T-helper 1 cell (primary cell): Measurements from ENCODE around the gene PIGBOS1.
"Not testable (repeated sequence)": the region's sequence is repeated elsewhere in the genome, so short reads cannot be mapped to it uniquely, and the experiment has no call there.

Source experiments
- DNase-seq, 5 donors: peaks; one replicate each; pipeline ENCODE4 v3.0.0-alpha.2; 2012 to 2020
- total RNA-seq, 4 donors: gene quantifications; one replicate each; lab custom pipeline; 2026; lab: John Stamatoyannopoulos, UW

PIGBOS1 gene
- total RNA-seq, result 3.2 to 5.2 (median 5.0) reads per million in 4 donors

- DNase-seq, result peak; percentile 49 to 89 (median 63)
Measured at GRCh38 chr15:55318588-55319494, at the start of gene PIGBOS1, which contains the start of gene PIGB. PIGBOS1 (minus strand) TSS chr15:55319123; CDS start chr15:55317792, 1,331 bp downstream. PIGB (plus strand) TSS chr15:55319222; CDS start chr15:55319251, 29 bp downstream.

DNA sequence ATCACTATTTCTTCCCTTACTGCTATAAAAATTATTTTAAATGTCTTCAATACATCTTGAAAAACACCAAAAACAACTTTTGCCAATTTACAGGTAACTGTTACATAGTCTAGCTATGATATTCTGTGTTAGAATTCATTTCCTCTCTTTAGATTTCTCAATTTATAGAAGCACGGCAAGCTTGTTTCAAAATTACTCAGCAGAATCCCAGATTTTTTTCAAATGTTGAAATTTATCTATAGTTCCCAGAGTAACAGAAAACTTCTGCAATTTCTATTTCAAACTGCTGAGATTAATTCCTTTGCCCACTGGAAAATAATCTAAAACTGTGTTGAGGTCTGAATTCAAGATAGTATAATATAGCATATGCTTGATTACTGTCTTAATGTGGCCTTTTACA, 48.1 kb upstream of the PIGBOS1 start:
- DNase-seq, result no peak

DNA sequence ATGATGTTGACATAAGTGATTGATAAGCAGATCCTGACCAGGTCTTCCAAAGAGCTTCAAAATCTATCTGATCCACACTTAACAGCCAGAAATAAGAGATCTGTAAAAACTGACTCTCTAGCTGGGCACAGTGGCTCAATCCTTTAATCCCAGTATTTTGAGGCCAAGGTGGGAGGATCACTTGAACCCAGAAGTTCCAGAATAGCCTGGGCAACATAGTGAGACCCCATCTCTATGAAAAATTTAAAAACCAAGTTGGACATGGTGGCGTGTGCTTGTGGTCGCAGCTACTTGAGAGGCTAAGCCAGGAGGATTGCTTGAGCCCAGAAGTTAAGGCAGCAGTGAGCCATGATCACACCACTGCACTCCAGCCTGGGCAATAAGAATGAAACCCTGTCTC, 43.7 kb upstream of the PIGBOS1 start:
- DNase-seq, result no peak

DNA sequence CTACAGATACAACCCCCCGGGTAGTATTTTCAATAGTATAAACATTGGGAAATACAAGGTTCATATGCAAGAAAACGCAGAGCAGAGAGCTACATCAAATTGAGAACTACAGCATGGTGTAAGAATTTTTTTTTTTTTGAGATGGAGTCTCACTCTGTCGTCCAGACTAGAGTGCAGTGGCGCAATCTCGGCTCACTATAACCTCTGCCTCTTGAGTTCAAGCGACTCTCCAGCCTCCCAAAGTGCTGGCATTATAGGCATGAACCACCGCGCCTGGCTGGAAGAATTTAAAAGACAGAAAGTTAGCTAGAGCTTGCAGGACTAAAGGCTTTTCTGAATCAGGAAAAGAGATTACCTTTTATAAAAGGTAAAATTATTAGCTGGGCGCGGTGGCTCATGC, 42.1 kb upstream of the PIGBOS1 start:
- DNase-seq, result no peak

DNA sequence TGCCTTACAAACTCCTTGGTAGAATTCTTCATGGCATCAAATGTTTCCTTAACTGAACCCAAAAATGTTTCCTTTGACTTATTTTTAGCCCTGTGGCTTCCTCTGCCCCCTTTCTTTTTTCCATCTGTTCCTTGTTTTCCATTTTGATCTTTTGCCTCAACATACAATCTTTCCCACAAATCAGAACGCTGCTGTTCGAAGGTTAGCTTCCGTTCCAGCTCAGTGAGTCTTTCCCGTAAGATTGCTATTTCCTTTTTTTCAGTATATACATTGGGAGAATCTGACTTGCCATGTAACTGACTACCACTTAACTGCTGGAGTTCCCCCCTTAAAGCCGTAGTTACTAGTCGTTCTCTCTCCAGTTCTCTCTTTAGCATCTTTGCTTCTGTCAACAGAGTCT, 41.3 kb upstream of the PIGBOS1 start:
- DNase-seq, result no peak

GRCh38 chr15:55358471-55358870, 39.5 kb upstream of the PIGBOS1 start:
- no peak for DNase-seq

- DNase-seq, result no peak
Measured at GRCh38 chr15:55357774-55358173, 38.9 kb upstream of the PIGBOS1 start.

- no peak for DNase-seq
Measured at GRCh38 chr15:55356985-55357585, 38.2 kb upstream of the PIGBOS1 start.

GRCh38 chr15:55353025-55353424, 34.1 kb upstream of the PIGBOS1 start:
- DNase-seq, result no peak

DNA sequence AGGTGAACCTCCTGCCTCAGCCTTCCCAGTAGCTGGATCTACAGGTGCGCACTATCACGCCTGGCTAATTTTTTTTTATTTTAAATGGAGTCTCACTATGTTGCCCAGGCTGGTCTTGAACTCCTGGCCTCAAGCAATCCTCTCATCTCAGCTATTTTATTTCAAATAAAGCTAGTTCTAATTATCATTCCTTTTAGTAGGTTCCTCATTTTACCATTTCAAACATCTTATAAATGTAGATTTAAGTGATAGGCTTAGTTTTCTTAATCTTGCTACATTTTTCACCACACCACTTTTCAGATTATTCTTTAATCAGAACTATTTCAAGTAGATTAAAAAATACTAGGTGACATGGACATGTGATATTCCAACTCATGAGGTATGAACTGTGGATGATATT, 30.4 kb upstream of the PIGBOS1 start:
- no peak for DNase-seq

GRCh38 chr15:55348281-55348778, 29.4 kb upstream of the PIGBOS1 start:
- no peak for DNase-seq

DNA sequence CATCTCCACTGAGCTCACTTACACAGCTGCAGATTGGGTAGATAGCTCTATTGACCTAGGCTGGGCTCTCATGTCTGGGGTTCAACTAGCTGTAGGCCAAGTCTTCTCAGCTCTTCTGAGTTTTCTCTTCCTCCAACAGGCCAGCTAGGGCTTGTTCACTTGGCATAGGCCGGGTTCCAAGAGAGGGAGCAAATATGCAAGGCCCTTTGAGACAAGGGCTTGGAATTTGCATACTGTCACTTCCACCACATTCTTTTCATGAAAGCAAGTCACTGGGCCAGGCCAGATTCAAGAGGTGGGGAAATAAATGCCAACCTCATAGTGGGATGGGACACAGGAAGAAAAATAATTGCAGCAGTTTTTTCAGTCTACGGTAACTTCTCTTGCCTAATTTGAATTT, 25.3 kb upstream of the PIGBOS1 start:
- DNase-seq, result no peak

DNA sequence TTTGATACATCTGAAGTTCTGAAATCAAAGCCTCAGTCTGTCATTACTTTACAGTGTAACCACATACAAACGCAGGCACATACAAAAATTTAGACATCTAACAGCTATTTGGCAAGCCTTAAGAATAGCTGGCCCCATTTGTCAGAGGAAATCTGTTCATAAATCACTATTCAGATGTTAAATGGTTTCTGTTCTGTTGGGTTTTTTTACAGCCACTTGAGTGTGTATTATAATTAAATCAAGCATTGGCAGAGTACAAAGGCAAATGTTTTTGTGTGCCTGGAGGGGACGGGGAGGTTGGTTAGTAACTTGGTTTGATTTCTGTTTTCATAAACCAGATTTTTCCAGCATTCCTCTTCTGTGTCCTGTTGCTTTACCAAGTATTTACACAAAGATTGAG, 24.2 kb upstream of the PIGBOS1 start:
- DNase-seq, result no peak

GRCh38 chr15:55337160-55337559, 18.2 kb upstream of the PIGBOS1 start:
- no peak for DNase-seq

- DNase-seq, result no peak
Measured at GRCh38 chr15:55334997-55335396, 16.1 kb upstream of the PIGBOS1 start.

DNA sequence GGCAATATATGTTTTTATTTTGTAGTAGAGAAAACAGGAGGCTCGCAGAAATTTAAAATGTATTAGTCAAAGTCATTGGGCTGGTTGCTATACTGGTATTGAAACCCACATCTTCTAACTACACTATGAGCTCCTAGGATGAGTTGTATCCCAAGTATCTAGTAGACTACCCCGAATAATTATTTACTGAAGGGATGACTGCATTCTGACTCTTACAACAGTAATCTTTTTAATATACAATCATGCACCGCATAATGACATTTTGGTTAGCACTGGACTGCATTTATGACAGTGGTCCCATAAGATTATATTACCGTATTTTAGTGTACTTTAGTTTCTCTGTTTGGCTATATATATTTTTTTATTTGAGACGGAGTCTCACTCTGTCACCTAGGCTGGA, 15.4 kb upstream of the PIGBOS1 start:
- DNase-seq, result no peak

GRCh38 chr15:55327387-55327786, 8.5 kb upstream of the PIGBOS1 start:
- DNase-seq, result no peak

DNA sequence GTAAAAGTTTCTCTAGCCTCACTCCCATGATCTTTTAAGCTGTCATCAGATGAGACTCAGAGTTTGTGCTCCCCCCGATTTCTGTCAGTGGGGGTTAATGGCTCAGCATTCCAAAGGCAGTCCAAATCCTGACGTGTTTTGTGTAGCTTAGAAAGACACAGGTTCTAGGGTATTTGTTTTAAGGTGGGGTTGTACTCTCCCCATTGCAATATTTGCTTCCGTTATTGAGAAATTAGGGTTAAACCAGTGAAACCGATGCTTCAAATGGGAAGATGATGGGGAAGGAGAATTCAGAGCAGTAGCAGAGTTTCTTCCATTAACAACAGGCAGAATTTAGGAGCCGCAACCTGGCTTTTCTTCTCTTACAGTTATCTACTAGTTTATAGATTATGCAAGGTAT, 3.5 kb upstream of the PIGBOS1 start:
- no peak for DNase-seq

DNA sequence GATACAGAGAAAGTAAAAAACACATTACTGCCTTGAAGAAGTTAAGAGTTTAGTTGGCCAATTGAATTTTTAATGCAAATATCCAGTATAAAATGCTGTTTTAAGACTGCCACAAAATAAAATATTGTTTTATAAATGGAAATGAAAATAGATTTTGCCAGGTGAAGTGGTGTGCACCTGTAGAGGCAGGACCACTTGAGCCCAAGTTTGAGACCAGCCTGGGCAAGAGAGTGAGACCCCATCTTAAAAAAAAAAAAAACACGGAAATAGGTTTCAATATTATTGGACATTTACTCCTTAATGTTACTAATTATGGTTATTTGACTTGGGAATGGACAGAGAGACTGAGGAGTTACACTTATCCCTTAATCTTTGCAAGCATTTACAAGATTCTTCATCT, 2.0 kb upstream of the PIGBOS1 start:
- DNase-seq, result no peak

GRCh38 chr15:55320238-55320550, 1.3 kb upstream of the PIGBOS1 start:
- no peak for DNase-seq

DNA sequence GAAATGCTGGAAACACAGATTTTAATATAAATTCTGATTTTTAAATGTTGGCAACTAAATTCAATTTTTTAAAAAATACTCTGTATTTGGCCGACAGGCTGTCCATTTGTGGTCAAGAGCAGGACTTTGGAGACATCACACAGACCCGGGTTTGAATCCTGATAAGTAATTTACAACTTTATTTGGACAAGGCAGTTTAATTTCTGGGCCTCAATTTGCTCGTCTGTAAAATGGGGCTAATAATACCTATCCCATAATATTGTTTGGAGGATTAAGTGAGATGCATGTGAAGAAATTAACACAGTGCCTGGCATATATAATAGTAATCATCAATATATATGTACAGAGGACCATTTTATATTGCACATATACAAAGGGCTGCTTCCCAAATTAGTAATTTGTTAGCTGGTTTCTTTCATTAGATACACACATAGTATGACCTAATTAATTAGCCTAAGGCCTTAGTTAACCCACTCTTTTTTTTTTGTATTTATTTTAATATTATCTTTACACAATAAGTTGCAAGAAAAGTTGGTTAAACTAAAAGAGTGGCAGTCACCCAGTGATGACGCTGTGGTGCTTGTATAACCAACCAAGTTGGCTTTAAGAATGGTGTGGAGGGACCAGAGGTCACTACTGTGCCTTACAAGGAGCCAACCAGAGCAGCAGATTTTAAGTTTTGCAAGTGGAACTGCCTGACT, 764 bp upstream of the PIGBOS1 start:
- peak in 1 of 5 donors; percentile 28 for DNase-seq

DNA sequence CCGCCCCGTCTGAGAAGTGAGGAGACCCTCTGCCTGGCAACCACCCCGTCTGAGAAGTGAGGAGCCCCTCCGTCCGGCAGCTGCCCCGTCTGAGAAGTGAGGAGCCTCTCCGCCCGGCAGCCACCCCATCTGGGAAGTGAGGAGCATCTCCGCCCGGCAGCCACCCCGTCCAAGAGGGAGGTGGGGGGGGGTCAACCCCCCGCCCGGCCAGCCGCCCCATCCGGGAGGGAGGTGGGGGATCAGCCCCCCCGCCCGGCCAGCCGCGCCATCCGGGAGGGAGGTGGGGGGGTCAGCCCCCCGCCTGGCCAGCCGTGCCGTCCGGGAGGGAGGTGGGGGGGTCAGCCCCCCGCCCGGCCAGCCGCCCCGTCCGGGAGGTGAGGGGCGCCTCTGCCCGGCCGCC, 16.1 kb downstream of the PIGBOS1 start:
- not testable (repeated sequence) for DNase-seq

- no peak for DNase-seq
Measured at GRCh38 chr15:55297315-55297714, 21.6 kb downstream of the PIGBOS1 start.
